HG02610 (cell line): ENCODE data around the gene BFAR.
"Not testable (repeated sequence)": the region's sequence is repeated elsewhere in the genome, so short reads cannot be mapped to it uniquely, and the experiment has no call there.

Experiments
- ATAC-seq: cut with Tn5 transposase; IDR thresholded peaks from one replicate; pipeline ENCODE4 v1.9.1; 2021; ENCODE audit warnings: mild to moderate bottlenecking, moderate library complexity; ENCODE audit not compliant: unreplicated experiment

BFAR gene

GRCh38 chr16:14685870-14686793, 53.4 kb downstream of the BFAR start:
- not testable (repeated sequence) for ATAC-seq

GRCh38 chr16:14694129-14694528, 61.4 kb downstream of the BFAR start, which contains the start of gene PLA2G10:
TSS of gene PLA2G10 (minus strand) at chr16:14694308. CDS start at chr16:14694229, 79 bp downstream.
- not testable (repeated sequence) for ATAC-seq

- ATAC-seq = not testable (repeated sequence)
Measured at GRCh38 chr16:14701859-14702258, 69.1 kb downstream of the BFAR start.

GRCh38 chr16:14702672-14703071, 69.9 kb downstream of the BFAR start:
- not testable (repeated sequence) for ATAC-seq

GRCh38 chr16:14703156-14704011, 70.6 kb downstream of the BFAR start, which contains the start of gene NPIPA3:
TSS of gene NPIPA3 (plus strand) at chr16:14703411. CDS start at chr16:14708944, 5,533 bp downstream.
- peak; percentile 97 for ATAC-seq
